ENCODE measurements around the gene ANO4.

The ANO4 gene

GRCh38 chr12:100808777-100809176 is 14.2 kb downstream of the ANO4 start:
- Histone ChIP-seq H3K9ac (ENCODE audit: low read length) (no peak overlapping the region), H3K36me3 (ENCODE audit: insufficient read depth, low read length) (no peaks in the 10 kb centered on the region), H3K9me3 (ENCODE audit: low read length) (no peaks in the 10 kb centered on the region), H3K4me3 (ENCODE audit: low read depth in 1 of 2, low read length in 2 of 2) (no peak overlapping the region), H3K4me1 (ENCODE audit: insufficient read depth, low read length) (no peaks in the 10 kb centered on the region), H3K27ac (ENCODE audit: low read depth, low read length) (no peak overlapping the region), H3K27me3 (ENCODE audit: control insufficient read depth in 1 of 2, insufficient read depth in 2 of 2, low read length in 2 of 2) (no peaks in the 10 kb centered on the region)

DNA sequence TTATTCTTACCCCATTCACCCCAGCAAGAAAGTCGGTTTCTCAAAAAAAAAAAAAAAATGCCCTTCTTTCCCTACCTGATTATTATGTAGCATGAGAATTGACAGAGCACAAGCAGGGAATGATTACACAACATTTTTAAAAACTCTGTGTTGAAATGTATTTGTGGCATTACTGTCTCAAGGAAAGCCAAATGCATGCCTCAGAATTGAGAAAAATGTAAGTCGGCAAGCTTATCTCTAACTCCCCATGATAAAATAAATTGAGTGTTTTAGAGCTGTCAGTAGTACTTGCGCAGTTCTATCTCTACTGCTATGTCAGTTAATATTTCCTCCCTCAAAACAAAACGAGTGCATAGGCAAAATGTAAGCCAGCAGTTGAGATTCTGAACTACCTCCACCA is 25.7 kb downstream of the ANO4 start:
- Histone ChIP-seq H3K27me3 (ENCODE audit: control insufficient read depth in 1 of 2, insufficient read depth in 2 of 2, low read length in 2 of 2) (no peaks in the 10 kb centered on the region), H3K27ac (ENCODE audit: low read depth, low read length) (no peak overlapping the region), H3K4me3 (ENCODE audit: low read depth in 1 of 2, low read length in 2 of 2) (no peak overlapping the region), H3K9me3 (ENCODE audit: low read length) (no peaks in the 10 kb centered on the region), H3K4me1 (ENCODE audit: insufficient read depth, low read length) (no peaks in the 10 kb centered on the region), H3K36me3 (ENCODE audit: insufficient read depth, low read length) (no peaks in the 10 kb centered on the region), H3K9ac (ENCODE audit: low read length) (no peak overlapping the region)

DNA sequence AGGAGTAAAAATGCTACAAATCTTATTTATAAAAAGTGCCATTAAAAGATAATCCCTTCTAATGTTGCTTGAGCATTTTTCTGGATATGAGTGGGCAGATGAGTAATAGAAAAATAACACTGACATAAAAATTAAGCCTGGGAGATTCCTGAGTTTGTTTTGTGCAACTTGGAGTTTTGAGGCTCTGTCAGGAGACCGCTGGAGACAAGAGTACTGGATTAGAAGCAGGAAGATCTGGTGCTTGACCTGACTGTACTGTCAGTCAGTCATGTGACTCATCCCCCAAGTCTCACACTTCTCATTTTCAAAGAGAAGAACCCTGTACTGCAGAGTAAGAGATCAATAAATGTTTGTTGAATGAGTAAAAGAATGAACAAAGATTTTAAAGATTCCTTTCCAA is 29.4 kb downstream of the ANO4 start:
- Histone ChIP-seq H3K27ac (ENCODE audit: low read depth, low read length) (no peak overlapping the region), H3K4me3 (ENCODE audit: low read depth in 1 of 2, low read length in 2 of 2) (no peak overlapping the region), H3K36me3 (ENCODE audit: insufficient read depth, low read length) (no peaks in the 10 kb centered on the region)

GRCh38 chr12:100824476-100824875 is 29.9 kb downstream of the ANO4 start:
- H3K27me3 ChIP-seq (ENCODE audit: control insufficient read depth in 1 of 2, insufficient read depth in 2 of 2, low read length in 2 of 2): no peaks in the 10 kb centered on the region
- H3K9me3 ChIP-seq (ENCODE audit: low read length): no peaks in the 10 kb centered on the region
- H3K9ac ChIP-seq (ENCODE audit: low read length): no peak overlapping the region
- H3K36me3 ChIP-seq (ENCODE audit: insufficient read depth, low read length): no peaks in the 10 kb centered on the region
- H3K4me1 ChIP-seq (ENCODE audit: insufficient read depth, low read length): no peaks in the 10 kb centered on the region
- no peak overlapping the region for H3K4me3 ChIP-seq (ENCODE audit: low read depth in 1 of 2, low read length in 2 of 2)
- H3K27ac ChIP-seq (ENCODE audit: low read depth, low read length): no peak overlapping the region

More for the DNA sequence above, 29.4 kb downstream of the ANO4 start:
- H3K9me3 ChIP-seq (ENCODE audit: low read length): no peaks in the 10 kb centered on the region
- H3K27me3 ChIP-seq (ENCODE audit: control insufficient read depth in 1 of 2, insufficient read depth in 2 of 2, low read length in 2 of 2): no peaks in the 10 kb centered on the region
- H3K9ac ChIP-seq (ENCODE audit: low read length): no peak overlapping the region
- H3K4me1 ChIP-seq (ENCODE audit: insufficient read depth, low read length): no peaks in the 10 kb centered on the region

DNA sequence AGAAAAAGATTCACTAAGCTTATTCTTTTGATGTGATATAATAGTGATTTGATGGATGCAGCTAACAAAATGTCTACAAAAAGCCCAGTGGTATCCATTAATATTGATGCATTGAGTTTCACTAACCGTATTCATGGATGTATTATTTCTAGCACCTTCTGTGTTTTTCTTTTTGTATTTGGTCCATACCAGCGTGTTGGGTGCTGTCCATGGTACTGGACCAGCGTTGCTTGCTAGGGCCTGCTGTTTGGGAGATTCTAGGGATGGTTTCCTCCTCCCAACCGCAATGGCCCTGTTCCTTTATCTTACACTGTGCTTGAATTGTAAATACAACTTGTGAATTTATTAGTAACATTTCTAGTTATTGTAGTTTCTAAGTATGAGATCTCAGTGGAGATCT is 31.7 kb downstream of the ANO4 start:
- Histone ChIP-seq H3K9me3 (ENCODE audit: low read length) (no peaks in the 10 kb centered on the region), H3K27ac (ENCODE audit: low read depth, low read length) (no peak overlapping the region), H3K4me1 (ENCODE audit: insufficient read depth, low read length) (no peaks in the 10 kb centered on the region), H3K27me3 (ENCODE audit: control insufficient read depth in 1 of 2, insufficient read depth in 2 of 2, low read length in 2 of 2) (no peaks in the 10 kb centered on the region), H3K4me3 (ENCODE audit: low read depth in 1 of 2, low read length in 2 of 2) (no peak overlapping the region), H3K36me3 (ENCODE audit: insufficient read depth, low read length) (no peaks in the 10 kb centered on the region), H3K9ac (ENCODE audit: low read length) (no peak overlapping the region)

DNA sequence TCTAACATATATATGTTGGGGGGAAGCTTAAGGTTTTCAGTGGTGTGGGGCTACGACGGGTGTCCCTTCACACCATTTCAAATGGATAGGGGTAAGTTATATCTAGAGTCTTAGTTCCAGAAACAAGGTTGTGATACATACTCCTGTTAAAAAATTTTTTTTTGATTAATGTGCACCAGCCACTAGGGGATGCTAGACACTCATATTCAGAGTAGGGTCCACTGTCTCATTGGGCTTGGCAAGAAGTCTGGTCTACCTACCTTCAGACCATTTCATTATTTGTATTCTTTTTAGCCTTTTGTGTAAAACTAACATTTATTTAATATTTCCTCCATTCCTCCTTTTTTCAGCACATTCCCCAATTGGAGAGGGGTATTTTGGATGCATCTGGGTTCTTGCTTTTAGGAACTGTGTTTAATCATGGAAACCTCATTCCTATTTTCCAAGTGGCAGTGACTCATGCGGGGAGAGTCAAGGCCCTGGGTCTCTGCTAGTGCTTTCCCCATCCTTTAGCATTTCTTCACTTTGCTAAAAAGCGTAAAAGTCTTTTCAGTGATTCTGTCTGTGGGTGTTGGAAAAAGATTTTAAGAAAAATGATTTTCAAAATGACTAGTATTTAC is 33.4 kb downstream of the ANO4 start:
- Histone ChIP-seq H3K27me3 (ENCODE audit: control insufficient read depth in 1 of 2, insufficient read depth in 2 of 2, low read length in 2 of 2) (no peaks in the 10 kb centered on the region), H3K27ac (ENCODE audit: low read depth, low read length) (no peak overlapping the region), H3K4me1 (ENCODE audit: insufficient read depth, low read length) (no peaks in the 10 kb centered on the region)

GRCh38 chr12:100830003-100830795 is 35.6 kb downstream of the ANO4 start:
- H3K27ac ChIP-seq (ENCODE audit: low read depth, low read length): no peak overlapping the region
- H3K4me3 ChIP-seq (ENCODE audit: low read depth in 1 of 2, low read length in 2 of 2): no peak overlapping the region
- no peaks in the 10 kb centered on the region for H3K27me3 ChIP-seq (ENCODE audit: control insufficient read depth in 1 of 2, insufficient read depth in 2 of 2, low read length in 2 of 2)
- no peak overlapping the region for H3K9ac ChIP-seq (ENCODE audit: low read length)
- no peaks in the 10 kb centered on the region for H3K9me3 ChIP-seq (ENCODE audit: low read length)
- no peaks in the 10 kb centered on the region for H3K4me1 ChIP-seq (ENCODE audit: insufficient read depth, low read length)
- no peaks in the 10 kb centered on the region for H3K36me3 ChIP-seq (ENCODE audit: insufficient read depth, low read length)

More for the DNA sequence above, 33.4 kb downstream of the ANO4 start:
- Histone ChIP-seq H3K36me3 (ENCODE audit: insufficient read depth, low read length) (no peaks in the 10 kb centered on the region), H3K9me3 (ENCODE audit: low read length) (no peaks in the 10 kb centered on the region), H3K9ac (ENCODE audit: low read length) (no peak overlapping the region), H3K4me3 (ENCODE audit: low read depth in 1 of 2, low read length in 2 of 2) (no peak overlapping the region)

DNA sequence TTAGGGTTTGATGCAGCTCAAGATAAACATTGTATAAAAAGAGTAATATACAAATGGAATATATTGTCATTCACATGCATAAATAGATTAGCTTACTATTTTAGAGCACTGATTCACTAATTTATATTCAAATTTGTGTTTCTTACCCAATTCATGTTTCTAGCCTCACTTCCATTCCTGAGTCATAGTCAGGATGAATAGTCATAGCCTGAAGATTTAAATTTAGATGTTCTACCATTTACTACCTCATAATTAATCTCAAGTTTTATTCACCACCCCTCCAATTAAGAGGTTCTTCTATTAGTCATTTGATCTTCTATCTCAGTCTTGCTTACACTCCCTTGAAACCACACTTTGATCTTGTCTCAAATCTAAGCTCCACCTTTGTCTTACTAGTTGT is 38.7 kb downstream of the ANO4 start:
- no peak overlapping the region for H3K9ac ChIP-seq (ENCODE audit: low read length)
- H3K27ac ChIP-seq (ENCODE audit: low read depth, low read length): no peak overlapping the region
- no peaks in the 10 kb centered on the region for H3K9me3 ChIP-seq (ENCODE audit: low read length)
- no peaks in the 10 kb centered on the region for H3K4me1 ChIP-seq (ENCODE audit: insufficient read depth, low read length)
- H3K36me3 ChIP-seq (ENCODE audit: insufficient read depth, low read length): no peaks in the 10 kb centered on the region
- no peaks in the 10 kb centered on the region for H3K27me3 ChIP-seq (ENCODE audit: control insufficient read depth in 1 of 2, insufficient read depth in 2 of 2, low read length in 2 of 2)
- no peak overlapping the region for H3K4me3 ChIP-seq (ENCODE audit: low read depth in 1 of 2, low read length in 2 of 2)

DNA sequence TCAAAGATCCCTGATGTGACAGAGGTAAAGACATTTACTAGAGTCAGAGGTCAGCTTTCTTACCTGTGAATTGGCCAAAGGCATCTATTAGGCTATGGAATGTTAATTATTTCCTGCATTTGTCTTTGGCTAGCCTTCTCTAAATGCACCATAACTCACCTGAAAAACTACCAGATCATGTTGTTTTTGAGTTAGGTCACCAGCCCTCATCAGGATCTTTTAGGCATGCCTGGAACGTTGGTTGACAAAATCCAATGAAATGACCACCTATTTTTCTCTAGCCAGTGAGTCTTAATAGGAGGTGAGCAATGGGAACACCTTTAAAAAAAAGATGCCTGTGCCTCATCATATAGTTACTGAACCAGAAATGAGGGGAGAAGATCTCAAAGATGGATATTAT is 46.2 kb downstream of the ANO4 start:
- H3K27ac ChIP-seq (ENCODE audit: low read depth, low read length): no peak overlapping the region

DNA sequence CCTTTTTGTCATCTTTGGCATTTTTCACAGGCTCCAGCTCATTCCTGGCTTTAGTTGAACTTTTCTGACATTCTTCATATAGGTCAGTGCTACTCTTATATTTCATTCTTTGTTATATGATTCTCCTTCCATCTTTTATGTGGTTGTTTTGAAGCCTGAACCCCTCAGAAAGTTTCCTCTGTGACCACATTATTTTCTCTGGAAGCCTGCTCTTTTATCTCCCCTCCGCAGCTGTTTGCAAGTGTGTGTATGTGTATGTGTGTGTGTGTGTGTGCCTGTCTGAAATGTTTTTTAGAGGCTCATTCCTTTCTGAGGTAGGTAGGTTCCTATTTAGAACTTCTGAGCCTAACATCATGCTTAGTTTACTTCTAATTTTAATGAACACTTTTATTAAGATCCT is 47.6 kb downstream of the ANO4 start:
- H3K4me1 ChIP-seq (ENCODE audit: insufficient read depth, low read length): no peaks in the 10 kb centered on the region
- no peaks in the 10 kb centered on the region for H3K27me3 ChIP-seq (ENCODE audit: control insufficient read depth in 1 of 2, insufficient read depth in 2 of 2, low read length in 2 of 2)
- no peak overlapping the region for H3K9ac ChIP-seq (ENCODE audit: low read length)
- no peaks in the 10 kb centered on the region for H3K9me3 ChIP-seq (ENCODE audit: low read length)
- no peak overlapping the region for H3K4me3 ChIP-seq (ENCODE audit: low read depth in 1 of 2, low read length in 2 of 2)
- H3K27ac ChIP-seq (ENCODE audit: low read depth, low read length): no peak overlapping the region
- no peaks in the 10 kb centered on the region for H3K36me3 ChIP-seq (ENCODE audit: insufficient read depth, low read length)

More for the DNA sequence above, 46.2 kb downstream of the ANO4 start:
- Histone ChIP-seq H3K4me1 (ENCODE audit: insufficient read depth, low read length) (no peaks in the 10 kb centered on the region), H3K27me3 (ENCODE audit: control insufficient read depth in 1 of 2, insufficient read depth in 2 of 2, low read length in 2 of 2) (no peaks in the 10 kb centered on the region), H3K4me3 (ENCODE audit: low read depth in 1 of 2, low read length in 2 of 2) (no peak overlapping the region), H3K9ac (ENCODE audit: low read length) (no peak overlapping the region), H3K9me3 (ENCODE audit: low read length) (no peaks in the 10 kb centered on the region), H3K36me3 (ENCODE audit: insufficient read depth, low read length) (no peaks in the 10 kb centered on the region)

DNA sequence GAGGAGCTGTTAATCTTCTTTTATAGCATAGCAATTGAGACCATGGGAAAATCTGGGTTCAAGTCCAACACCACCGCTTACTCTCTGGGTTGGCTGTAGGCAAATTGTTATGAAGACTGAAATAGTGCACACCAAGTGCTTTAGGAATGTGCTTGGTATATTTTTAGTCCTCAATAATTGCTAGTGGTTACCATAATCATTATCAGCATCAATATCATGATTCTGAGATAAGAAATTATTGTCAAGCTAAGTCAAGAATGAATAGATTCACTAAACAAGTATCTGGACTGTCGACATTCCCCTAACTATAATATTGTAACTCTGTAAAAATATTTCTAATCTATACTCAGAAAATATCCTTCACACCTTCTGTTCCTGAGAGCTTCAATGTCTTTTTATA is 48.5 kb downstream of the ANO4 start:
- no peaks in the 10 kb centered on the region for H3K4me1 ChIP-seq (ENCODE audit: insufficient read depth, low read length)
- H3K4me3 ChIP-seq (ENCODE audit: low read depth in 1 of 2, low read length in 2 of 2): no peak overlapping the region
- no peaks in the 10 kb centered on the region for H3K27me3 ChIP-seq (ENCODE audit: control insufficient read depth in 1 of 2, insufficient read depth in 2 of 2, low read length in 2 of 2)
- no peak overlapping the region for H3K27ac ChIP-seq (ENCODE audit: low read depth, low read length)
- H3K9ac ChIP-seq (ENCODE audit: low read length): no peak overlapping the region
- H3K36me3 ChIP-seq (ENCODE audit: insufficient read depth, low read length): no peaks in the 10 kb centered on the region
- H3K9me3 ChIP-seq (ENCODE audit: low read length): no peaks in the 10 kb centered on the region

DNA sequence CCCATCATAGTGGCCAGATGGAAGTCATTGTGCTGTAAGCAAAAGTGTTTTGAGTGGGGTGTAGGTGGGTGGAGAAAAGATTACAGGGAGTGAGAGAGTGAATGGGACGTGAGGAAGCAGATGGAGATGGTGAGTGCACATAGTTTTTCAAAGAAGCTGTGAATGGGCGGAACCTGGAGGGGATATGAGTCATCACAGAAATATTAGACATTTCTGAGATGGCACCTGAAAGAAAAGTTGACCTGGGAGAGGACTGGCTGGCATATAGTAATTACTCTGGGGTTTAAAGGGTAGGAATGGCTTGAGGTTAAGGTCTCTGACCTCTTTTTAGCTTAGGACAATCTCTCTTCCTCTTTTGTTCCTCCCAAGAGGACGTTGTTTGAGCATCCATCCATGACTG is 50.5 kb downstream of the ANO4 start:
- Histone ChIP-seq H3K9ac (ENCODE audit: low read length) (no peak overlapping the region), H3K9me3 (ENCODE audit: low read length) (no peaks in the 10 kb centered on the region), H3K36me3 (ENCODE audit: insufficient read depth, low read length) (no peaks in the 10 kb centered on the region), H3K4me3 (ENCODE audit: low read depth in 1 of 2, low read length in 2 of 2) (no peak overlapping the region), H3K27me3 (ENCODE audit: control insufficient read depth in 1 of 2, insufficient read depth in 2 of 2, low read length in 2 of 2) (no peaks in the 10 kb centered on the region), H3K4me1 (ENCODE audit: insufficient read depth, low read length) (no peaks in the 10 kb centered on the region), H3K27ac (ENCODE audit: low read depth, low read length) (no peak overlapping the region)

Data from muscle layer of colon (tissue), 2 donors.